ENCODE data around the gene NTM. TPM values are rescaled to one million over a fixed set of nuclear protein-coding genes. Genes with fewer than 3 reads are reported as not detected.
A peak's percentile ranks its signal among the peaks of the same experiment; 100 is the strongest.

The NTM gene
- total RNA-seq, 1 experiment from 2014 or later = 16.4 TPM

DNA sequence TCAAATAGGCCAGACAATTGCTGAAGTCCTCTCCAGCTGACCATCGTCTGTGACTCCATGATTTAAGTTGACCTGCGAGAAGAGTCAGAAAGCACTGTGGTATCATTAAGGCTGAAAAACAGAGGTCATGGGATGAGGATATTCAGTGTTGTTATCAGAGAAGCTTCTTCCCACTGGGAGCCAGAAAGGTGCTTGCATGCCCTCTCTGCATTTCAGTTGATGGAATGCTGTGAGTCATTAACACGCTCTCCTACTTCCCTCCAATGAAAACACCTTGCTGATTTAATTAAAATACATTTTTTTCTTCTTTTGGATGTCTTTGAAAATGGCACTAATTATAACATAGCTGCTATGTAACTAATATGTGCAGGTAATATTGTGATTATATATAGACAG is 667.0 kb downstream of the NTM start (continued):
- TF ChIP-seq ZNF232 (CRISPR knock-in tag; IDR thresholded peaks at IDR 0.05) (no peak), CBFB (CRISPR knock-in tag; IDR thresholded peaks at IDR 0.05; ENCODE audit: low read depth) (no peak)

DNA sequence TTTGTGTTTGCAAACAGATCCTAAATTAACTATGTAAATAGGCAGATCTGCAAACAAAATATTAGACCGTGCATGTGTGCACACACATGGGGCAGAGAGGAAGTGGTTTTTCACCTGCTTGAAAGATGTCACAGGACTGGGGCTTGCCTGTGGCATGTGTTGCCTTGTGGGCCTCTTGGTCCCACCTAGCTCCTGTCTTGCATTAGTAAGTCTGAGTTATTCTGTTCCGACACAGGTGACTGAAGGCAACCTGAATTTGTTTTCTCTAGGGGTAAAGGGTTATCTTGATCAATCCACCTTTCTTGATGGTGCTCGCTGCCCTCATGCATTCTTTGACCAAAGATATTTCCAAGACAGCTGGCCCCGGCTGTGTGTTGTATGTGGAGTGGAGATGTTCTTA is 667.5 kb downstream of the NTM start:
- no peak for TF ChIP-seq EMX1 (CRISPR knock-in tag; IDR thresholded peaks at IDR 0.05)
- no peak for TF ChIP-seq SOX15 (CRISPR knock-in tag; IDR thresholded peaks at IDR 0.05)
- TF ChIP-seq, protein P1, sequence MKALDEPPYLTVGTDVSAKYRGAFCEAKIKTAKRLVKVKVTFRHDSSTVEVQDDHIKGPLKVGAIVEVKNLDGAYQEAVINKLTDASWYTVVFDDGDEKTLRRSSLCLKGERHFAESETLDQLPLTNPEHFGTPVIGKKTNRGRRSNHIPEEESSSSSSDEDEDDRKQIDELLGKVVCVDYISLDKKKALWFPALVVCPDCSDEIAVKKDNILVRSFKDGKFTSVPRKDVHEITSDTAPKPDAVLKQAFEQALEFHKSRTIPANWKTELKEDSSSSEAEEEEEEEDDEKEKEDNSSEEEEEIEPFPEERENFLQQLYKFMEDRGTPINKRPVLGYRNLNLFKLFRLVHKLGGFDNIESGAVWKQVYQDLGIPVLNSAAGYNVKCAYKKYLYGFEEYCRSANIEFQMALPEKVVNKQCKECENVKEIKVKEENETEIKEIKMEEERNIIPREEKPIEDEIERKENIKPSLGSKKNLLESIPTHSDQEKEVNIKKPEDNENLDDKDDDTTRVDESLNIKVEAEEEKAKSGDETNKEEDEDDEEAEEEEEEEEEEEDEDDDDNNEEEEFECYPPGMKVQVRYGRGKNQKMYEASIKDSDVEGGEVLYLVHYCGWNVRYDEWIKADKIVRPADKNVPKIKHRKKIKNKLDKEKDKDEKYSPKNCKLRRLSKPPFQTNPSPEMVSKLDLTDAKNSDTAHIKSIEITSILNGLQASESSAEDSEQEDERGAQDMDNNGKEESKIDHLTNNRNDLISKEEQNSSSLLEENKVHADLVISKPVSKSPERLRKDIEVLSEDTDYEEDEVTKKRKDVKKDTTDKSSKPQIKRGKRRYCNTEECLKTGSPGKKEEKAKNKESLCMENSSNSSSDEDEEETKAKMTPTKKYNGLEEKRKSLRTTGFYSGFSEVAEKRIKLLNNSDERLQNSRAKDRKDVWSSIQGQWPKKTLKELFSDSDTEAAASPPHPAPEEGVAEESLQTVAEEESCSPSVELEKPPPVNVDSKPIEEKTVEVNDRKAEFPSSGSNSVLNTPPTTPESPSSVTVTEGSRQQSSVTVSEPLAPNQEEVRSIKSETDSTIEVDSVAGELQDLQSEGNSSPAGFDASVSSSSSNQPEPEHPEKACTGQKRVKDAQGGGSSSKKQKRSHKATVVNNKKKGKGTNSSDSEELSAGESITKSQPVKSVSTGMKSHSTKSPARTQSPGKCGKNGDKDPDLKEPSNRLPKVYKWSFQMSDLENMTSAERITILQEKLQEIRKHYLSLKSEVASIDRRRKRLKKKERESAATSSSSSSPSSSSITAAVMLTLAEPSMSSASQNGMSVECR (CRISPR knock-in tag; IDR thresholded peaks at IDR 0.05; ENCODE audit: borderline replicate concordance) = no peak
- TF ChIP-seq, protein P2, sequence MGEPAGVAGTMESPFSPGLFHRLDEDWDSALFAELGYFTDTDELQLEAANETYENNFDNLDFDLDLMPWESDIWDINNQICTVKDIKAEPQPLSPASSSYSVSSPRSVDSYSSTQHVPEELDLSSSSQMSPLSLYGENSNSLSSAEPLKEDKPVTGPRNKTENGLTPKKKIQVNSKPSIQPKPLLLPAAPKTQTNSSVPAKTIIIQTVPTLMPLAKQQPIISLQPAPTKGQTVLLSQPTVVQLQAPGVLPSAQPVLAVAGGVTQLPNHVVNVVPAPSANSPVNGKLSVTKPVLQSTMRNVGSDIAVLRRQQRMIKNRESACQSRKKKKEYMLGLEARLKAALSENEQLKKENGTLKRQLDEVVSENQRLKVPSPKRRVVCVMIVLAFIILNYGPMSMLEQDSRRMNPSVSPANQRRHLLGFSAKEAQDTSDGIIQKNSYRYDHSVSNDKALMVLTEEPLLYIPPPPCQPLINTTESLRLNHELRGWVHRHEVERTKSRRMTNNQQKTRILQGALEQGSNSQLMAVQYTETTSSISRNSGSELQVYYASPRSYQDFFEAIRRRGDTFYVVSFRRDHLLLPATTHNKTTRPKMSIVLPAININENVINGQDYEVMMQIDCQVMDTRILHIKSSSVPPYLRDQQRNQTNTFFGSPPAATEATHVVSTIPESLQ (CRISPR knock-in tag; IDR thresholded peaks at IDR 0.05) = no peak
- TF ChIP-seq, protein P3, sequence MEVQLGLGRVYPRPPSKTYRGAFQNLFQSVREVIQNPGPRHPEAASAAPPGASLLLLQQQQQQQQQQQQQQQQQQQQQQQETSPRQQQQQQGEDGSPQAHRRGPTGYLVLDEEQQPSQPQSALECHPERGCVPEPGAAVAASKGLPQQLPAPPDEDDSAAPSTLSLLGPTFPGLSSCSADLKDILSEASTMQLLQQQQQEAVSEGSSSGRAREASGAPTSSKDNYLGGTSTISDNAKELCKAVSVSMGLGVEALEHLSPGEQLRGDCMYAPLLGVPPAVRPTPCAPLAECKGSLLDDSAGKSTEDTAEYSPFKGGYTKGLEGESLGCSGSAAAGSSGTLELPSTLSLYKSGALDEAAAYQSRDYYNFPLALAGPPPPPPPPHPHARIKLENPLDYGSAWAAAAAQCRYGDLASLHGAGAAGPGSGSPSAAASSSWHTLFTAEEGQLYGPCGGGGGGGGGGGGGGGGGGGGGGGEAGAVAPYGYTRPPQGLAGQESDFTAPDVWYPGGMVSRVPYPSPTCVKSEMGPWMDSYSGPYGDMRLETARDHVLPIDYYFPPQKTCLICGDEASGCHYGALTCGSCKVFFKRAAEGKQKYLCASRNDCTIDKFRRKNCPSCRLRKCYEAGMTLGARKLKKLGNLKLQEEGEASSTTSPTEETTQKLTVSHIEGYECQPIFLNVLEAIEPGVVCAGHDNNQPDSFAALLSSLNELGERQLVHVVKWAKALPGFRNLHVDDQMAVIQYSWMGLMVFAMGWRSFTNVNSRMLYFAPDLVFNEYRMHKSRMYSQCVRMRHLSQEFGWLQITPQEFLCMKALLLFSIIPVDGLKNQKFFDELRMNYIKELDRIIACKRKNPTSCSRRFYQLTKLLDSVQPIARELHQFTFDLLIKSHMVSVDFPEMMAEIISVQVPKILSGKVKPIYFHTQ (CRISPR knock-in tag; IDR thresholded peaks at IDR 0.05) = no peak
- TF ChIP-seq GABPB1 (CRISPR knock-in tag; IDR thresholded peaks at IDR 0.05) = no peak
- TF ChIP-seq, protein P4, sequence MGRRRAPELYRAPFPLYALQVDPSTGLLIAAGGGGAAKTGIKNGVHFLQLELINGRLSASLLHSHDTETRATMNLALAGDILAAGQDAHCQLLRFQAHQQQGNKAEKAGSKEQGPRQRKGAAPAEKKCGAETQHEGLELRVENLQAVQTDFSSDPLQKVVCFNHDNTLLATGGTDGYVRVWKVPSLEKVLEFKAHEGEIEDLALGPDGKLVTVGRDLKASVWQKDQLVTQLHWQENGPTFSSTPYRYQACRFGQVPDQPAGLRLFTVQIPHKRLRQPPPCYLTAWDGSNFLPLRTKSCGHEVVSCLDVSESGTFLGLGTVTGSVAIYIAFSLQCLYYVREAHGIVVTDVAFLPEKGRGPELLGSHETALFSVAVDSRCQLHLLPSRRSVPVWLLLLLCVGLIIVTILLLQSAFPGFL (CRISPR knock-in tag; IDR thresholded peaks at IDR 0.05; ENCODE audit: borderline replicate concordance) = no peak
- TF ChIP-seq NR3C1 (CRISPR knock-in tag; conservative IDR thresholded peaks at IDR 0.05; ENCODE audit: low read depth) = 0 out of 2 replicates have a peak, but pooled peaks have one; percentile 60
- H3K4me1 Mint-ChIP-seq = peaks cover 35% of the 10 kb centered on the region
- H3K9me3 Mint-ChIP-seq = peaks cover 9% of the 10 kb centered on the region
- peaks cover 8% of the 10 kb centered on the region for H3K36me3 Mint-ChIP-seq
- no peaks in the 10 kb centered on the region; the same call in 1 of the 2 replicates for H3K27me3 Mint-ChIP-seq (ENCODE audit: low read depth)
- ChIA-PET CTCF (interaction anchor here (0.6 to 2.0 kb wide), 2 partner anchors 136 to 170 kb away, joined by 3 to 5 read pairs; no protein-coding TSS in a partner anchor), POLR2A (no interaction called here)
- H3K27ac Mint-ChIP-seq = no peak overlapping the region
- ATAC-seq (peak; percentile 29), DNase-seq (ENCODE audit: low spot score) (no peak)
- no peak overlapping the region for H3K4me3 Mint-ChIP-seq

DNA sequence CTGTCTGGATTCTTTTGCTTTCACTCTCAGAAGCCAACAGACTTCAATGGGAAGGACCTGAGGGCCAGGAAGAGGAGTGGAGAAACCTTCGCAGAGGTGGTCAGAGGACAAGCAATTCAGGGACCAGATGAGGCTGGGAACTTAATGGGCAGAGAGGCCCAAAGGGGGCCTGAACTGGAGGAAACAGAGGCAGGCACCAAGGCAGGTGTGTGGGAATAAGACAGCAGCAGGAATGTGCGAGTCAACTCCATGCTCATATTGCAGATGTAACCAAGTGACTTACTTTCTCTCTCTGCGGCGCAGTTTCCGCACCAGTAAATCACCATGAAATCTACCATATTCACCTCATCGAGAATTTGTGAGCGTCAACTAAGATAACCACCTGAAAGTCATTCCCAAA is 669.1 kb downstream of the NTM start:
- TF ChIP-seq FOXP1 (CRISPR knock-in tag; IDR thresholded peaks at IDR 0.05; ENCODE audit: borderline replicate concordance) = no peak
- TF ChIP-seq TEAD4 (CRISPR knock-in tag; IDR thresholded peaks at IDR 0.05) = no peak
- ATAC-seq = no peak
- H3K36me3 Mint-ChIP-seq = no peaks in the 10 kb centered on the region
- H3K4me3 Mint-ChIP-seq = no peak overlapping the region
- H3K27ac Mint-ChIP-seq = no peak overlapping the region
- H3K27me3 Mint-ChIP-seq (ENCODE audit: low read depth) = no peaks in the 10 kb centered on the region; the same call in 1 of the 2 replicates
- ChIA-PET CTCF (no interaction called here), POLR2A (no interaction called here)
- H3K4me1 Mint-ChIP-seq = peaks cover 35% of the 10 kb centered on the region
- no peak for DNase-seq (ENCODE audit: low spot score)
- no peaks in the 10 kb centered on the region for H3K9me3 Mint-ChIP-seq
